ENCODE measurements around the gene CCNY.
"Not testable (repeated sequence)": the region's sequence is repeated elsewhere in the genome, so short reads cannot be mapped to it uniquely, and the experiment has no call there.

Gene CCNY

GRCh38 chr10:35418580-35418979 lies 82.3 kb downstream of the CCNY start:
- H3K9me3 ChIP-seq; in situ Hi-C loops (cut with MboI; ENCODE audit: low sequenced_read_pairs); H3K4me1 ChIP-seq; H3K27me3 ChIP-seq (ENCODE audit: low read depth); DNase-seq (ENCODE audit: low spot score in 2 of 2); H3K4me3 ChIP-seq; H3K36me3 ChIP-seq (replicated peaks): not testable (repeated sequence)

DNA sequence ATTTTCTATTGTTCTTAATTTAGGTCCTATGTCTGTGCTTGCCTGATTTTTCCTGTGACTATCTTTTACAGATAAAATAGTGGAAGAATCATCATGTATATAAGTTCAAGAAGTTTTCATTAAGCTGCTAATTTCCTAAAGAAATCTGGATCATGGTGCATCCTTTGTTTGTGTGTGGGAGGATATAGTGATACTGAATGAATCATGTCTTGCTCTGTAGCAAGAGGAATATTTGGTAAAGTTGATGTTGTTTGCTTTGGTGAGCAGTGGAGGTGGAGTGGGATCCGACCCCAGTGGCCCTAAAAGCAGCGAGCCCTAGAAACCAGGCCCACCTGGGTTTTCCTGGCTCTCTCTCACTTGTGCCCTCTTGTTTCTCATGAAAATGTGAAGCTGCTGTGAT lies 83.7 kb downstream of the CCNY start:
- no peak for DNase-seq (ENCODE audit: low spot score in 2 of 2)
- Histone ChIP-seq H3K4me3 (no peak overlapping the region), H3K9me3 (no peaks in the 10 kb centered on the region), H3K4me1 (peaks cover 8% of the 10 kb centered on the region), H3K27me3 (ENCODE audit: low read depth) (no peaks in the 10 kb centered on the region), H3K36me3 (replicated peaks) (no peaks in the 10 kb centered on the region)
- in situ Hi-C loops (cut with MboI; ENCODE audit: low sequenced_read_pairs) = no loop called here

GRCh38 chr10:35420827-35421552 lies 84.7 kb downstream of the CCNY start:
- in situ Hi-C loops (cut with MboI; ENCODE audit: low sequenced_read_pairs) = no loop called here
- no peaks in the 10 kb centered on the region for H3K27me3 ChIP-seq (ENCODE audit: low read depth)
- no peak for DNase-seq (ENCODE audit: low spot score in 2 of 2)
- no peaks in the 10 kb centered on the region for H3K36me3 ChIP-seq (replicated peaks)
- H3K9me3 ChIP-seq = no peaks in the 10 kb centered on the region
- no peak overlapping the region for H3K4me3 ChIP-seq
- peaks cover 8% of the 10 kb centered on the region for H3K4me1 ChIP-seq

DNA sequence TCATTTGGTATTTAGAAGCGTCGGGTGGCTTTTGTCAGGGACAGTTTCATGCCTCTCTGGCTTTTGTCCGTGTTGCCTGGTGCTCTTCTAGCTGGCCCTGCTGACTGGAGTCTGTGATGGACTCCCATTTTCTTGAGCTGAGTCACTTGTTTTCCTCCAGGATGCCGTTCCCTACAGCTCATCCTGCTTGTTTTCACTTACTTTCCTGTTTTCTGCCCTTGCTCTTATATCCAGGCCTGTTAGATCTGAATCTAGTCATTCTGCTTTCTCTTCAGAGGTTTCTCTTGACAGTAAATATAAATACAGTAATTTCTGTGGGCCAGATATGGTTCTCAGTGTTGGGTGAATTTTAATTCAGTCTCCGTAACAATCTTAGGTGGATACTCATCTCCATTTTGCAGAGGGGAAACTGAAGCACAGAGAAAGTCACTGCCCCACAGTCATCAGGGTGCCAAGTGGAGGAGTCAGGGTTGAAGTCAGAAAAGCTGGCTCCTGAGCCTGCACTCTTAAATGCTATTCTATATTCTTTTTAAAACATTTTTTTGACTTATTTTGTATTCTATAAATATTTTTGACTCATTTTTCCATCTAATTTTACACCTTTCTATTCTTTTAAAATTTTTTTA lies 85.4 kb downstream of the CCNY start:
- peaks cover 15% of the 10 kb centered on the region for H3K4me1 ChIP-seq
- no peaks in the 10 kb centered on the region for H3K36me3 ChIP-seq (replicated peaks)
- H3K9me3 ChIP-seq = no peaks in the 10 kb centered on the region
- in situ Hi-C loops (cut with MboI; ENCODE audit: low sequenced_read_pairs) = no loop called here
- H3K27me3 ChIP-seq (ENCODE audit: low read depth) = no peaks in the 10 kb centered on the region
- no peak for DNase-seq (ENCODE audit: low spot score in 2 of 2)
- no peak overlapping the region for H3K4me3 ChIP-seq

DNA sequence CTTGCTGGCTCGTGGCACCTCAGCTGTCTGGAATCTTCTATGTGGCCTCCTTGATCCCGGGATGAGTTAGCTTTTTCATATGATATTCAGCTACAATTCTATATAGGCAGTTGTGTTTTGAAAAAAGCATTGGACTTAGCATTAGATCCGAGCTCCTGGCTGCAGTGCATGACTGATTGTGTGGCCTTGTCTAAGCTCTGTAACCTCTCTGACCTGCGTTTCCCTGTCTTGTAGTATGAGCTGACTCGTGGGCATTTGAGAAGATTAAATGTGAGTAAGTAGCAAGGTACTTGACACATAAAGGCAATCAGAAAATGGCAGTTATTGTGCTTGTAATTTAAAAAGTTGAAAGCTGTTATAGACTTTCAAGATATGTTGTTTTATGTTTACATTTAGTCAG lies 85.9 kb downstream of the CCNY start:
- Histone ChIP-seq H3K9me3 (no peaks in the 10 kb centered on the region), H3K4me1 (peaks cover 20% of the 10 kb centered on the region), H3K36me3 (replicated peaks) (no peaks in the 10 kb centered on the region), H3K27me3 (ENCODE audit: low read depth) (no peaks in the 10 kb centered on the region), H3K4me3 (no peak overlapping the region)
- in situ Hi-C loops (cut with MboI; ENCODE audit: low sequenced_read_pairs) = no loop called here
- DNase-seq (ENCODE audit: low spot score in 2 of 2) = peak in 1 of 2 experiments; percentile 10

DNA sequence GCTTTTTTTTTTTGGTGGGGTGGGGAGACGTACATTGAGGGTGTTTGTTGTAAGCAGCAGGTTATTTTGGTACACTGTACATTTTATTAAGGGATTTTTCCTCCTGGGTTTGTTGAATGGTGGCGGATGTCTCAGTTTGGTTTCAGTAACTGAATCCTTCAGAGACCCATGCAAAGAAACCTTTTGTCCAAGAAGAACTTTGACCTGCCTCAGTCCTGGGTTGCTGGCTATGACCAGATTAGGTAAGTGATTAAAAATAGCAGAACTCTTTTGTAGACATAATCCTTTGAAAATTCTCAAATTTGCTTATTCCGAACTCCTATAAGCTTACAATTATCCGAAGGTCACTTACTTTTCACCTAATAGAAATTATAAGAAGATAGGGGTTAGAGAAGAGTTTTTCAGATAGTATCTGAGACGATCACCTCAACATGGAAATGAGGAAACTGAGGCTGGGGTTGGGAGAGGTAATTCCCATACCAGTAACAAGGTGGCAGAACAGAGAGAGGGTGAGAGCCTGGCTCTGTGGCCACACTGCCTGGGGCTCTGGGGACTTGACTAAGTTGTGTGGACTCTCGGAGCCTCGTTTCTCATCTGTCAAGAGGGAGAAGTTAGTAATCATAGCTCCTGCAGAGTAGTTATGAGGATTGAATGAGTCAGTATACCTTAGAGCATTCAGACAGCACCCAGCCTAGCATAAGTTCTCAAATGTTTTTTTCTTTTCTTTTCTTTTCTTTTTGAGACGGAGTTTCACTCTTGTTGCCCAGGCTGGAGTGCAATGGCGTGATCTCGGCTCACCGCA lies 87.4 kb downstream of the CCNY start:
- H3K4me1 ChIP-seq = peaks cover 30% of the 10 kb centered on the region
- no peaks in the 10 kb centered on the region for H3K36me3 ChIP-seq (replicated peaks)
- in situ Hi-C loops (cut with MboI; ENCODE audit: low sequenced_read_pairs) = no loop called here
- H3K4me3 ChIP-seq = no peak overlapping the region
- no peaks in the 10 kb centered on the region for H3K9me3 ChIP-seq
- DNase-seq (ENCODE audit: low spot score in 2 of 2) = no peak
- H3K27me3 ChIP-seq (ENCODE audit: low read depth) = no peaks in the 10 kb centered on the region

GRCh38 chr10:35424680-35425285 lies 88.5 kb downstream of the CCNY start:
- H3K4me3 ChIP-seq = no peak overlapping the region
- peaks cover 30% of the 10 kb centered on the region for H3K4me1 ChIP-seq
- DNase-seq (ENCODE audit: low spot score in 2 of 2) = no peak
- no peaks in the 10 kb centered on the region for H3K36me3 ChIP-seq (replicated peaks)
- in situ Hi-C loops (cut with MboI; ENCODE audit: low sequenced_read_pairs) = no loop called here
- H3K9me3 ChIP-seq = no peaks in the 10 kb centered on the region
- no peaks in the 10 kb centered on the region for H3K27me3 ChIP-seq (ENCODE audit: low read depth)

DNA sequence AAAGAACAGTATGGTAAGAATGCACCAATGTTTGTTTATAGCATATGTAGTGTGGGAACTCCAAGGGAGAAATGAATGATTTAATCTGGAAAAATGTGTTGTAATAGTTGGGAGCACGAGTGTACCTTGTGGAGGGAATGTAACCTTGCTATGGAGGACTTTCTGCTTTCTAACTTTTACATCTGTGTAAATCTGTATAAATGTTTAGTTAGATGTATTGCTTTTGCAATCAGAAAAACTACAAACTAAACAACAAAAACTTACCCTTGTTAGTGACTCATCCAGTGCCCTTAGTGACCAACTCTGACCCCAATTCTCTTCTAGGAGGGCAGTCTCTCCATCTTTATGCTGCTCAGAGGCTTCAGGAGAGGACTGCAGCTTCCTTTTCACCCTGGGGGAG lies 89.3 kb downstream of the CCNY start:
- Histone ChIP-seq H3K36me3 (replicated peaks) (no peaks in the 10 kb centered on the region), H3K4me1 (peaks cover 30% of the 10 kb centered on the region), H3K4me3 (no peak overlapping the region), H3K27me3 (ENCODE audit: low read depth) (no peaks in the 10 kb centered on the region), H3K9me3 (no peaks in the 10 kb centered on the region)
- no peak for DNase-seq (ENCODE audit: low spot score in 2 of 2)
- in situ Hi-C loops (cut with MboI; ENCODE audit: low sequenced_read_pairs) = no loop called here

DNA sequence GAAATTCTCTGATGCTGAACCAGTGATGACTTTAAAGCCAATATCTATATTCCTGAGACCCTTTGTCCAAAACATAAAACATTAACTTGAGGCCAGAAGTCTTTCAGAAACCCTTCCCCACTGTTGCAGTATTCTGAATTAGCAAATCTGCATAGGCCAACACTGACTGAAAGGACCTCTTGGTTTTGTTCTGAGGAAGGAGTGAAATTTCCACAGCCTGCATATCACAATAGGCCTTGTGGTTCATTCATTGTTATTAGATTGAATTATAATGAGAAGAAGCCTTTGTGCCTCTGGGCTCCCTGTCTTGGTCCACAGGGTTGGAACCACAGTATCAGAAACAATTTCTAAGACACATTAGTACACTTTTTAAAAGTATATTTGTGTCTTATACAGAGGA lies 90.3 kb downstream of the CCNY start:
- no peaks in the 10 kb centered on the region for H3K9me3 ChIP-seq
- in situ Hi-C loops (cut with MboI; ENCODE audit: low sequenced_read_pairs) = no loop called here
- no peaks in the 10 kb centered on the region for H3K27me3 ChIP-seq (ENCODE audit: low read depth)
- H3K4me3 ChIP-seq = no peak overlapping the region
- H3K4me1 ChIP-seq = peaks cover 33% of the 10 kb centered on the region
- no peaks in the 10 kb centered on the region for H3K36me3 ChIP-seq (replicated peaks)
- DNase-seq (ENCODE audit: low spot score in 2 of 2) = peak; percentile 38 to 84

DNA sequence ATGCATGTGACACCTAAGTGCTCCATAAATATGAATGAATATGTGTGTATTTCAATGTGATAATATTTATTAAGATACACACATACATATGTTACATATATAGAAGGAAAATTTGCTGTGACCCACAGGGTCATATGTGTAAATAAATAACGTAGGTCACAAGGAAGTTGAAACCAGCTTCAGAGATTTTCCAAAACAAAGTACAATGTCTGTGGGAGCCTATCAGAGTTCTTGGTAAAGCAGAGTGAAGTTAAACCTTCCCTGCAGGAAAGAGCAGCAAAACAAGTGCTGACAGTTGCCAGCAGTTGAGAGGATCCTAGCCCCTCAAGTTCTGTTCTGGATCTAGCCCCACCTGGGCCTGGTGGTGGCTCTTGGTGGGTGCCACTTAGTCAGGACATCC lies 91.2 kb downstream of the CCNY start:
- Histone ChIP-seq H3K27me3 (ENCODE audit: low read depth) (no peaks in the 10 kb centered on the region), H3K9me3 (no peaks in the 10 kb centered on the region), H3K4me3 (no peak overlapping the region), H3K36me3 (replicated peaks) (no peaks in the 10 kb centered on the region), H3K4me1 (peaks cover 33% of the 10 kb centered on the region)
- no peak for DNase-seq (ENCODE audit: low spot score in 2 of 2)
- in situ Hi-C loops (cut with MboI; ENCODE audit: low sequenced_read_pairs) = no loop called here

GRCh38 chr10:35428521-35428920 lies 92.2 kb downstream of the CCNY start:
- Histone ChIP-seq H3K4me1 (peaks cover 37% of the 10 kb centered on the region), H3K27me3 (ENCODE audit: low read depth) (no peaks in the 10 kb centered on the region), H3K36me3 (replicated peaks) (no peaks in the 10 kb centered on the region), H3K9me3 (no peaks in the 10 kb centered on the region), H3K4me3 (no peak overlapping the region)
- in situ Hi-C loops (cut with MboI; ENCODE audit: low sequenced_read_pairs) = no loop called here
- DNase-seq (ENCODE audit: low spot score in 2 of 2) = no peak

- Histone ChIP-seq H3K36me3 (replicated peaks) (no peaks in the 10 kb centered on the region), H3K4me1 (peaks cover 27% of the 10 kb centered on the region), H3K27me3 (ENCODE audit: low read depth) (no peaks in the 10 kb centered on the region), H3K4me3 (no peak overlapping the region), H3K9me3 (no peaks in the 10 kb centered on the region)
- no peak for DNase-seq (ENCODE audit: low spot score in 2 of 2)
- in situ Hi-C loops (cut with MboI; ENCODE audit: low sequenced_read_pairs) = no loop called here
Observed at GRCh38 chr10:35432781-35433338, 96.6 kb downstream of the CCNY start.

DNA sequence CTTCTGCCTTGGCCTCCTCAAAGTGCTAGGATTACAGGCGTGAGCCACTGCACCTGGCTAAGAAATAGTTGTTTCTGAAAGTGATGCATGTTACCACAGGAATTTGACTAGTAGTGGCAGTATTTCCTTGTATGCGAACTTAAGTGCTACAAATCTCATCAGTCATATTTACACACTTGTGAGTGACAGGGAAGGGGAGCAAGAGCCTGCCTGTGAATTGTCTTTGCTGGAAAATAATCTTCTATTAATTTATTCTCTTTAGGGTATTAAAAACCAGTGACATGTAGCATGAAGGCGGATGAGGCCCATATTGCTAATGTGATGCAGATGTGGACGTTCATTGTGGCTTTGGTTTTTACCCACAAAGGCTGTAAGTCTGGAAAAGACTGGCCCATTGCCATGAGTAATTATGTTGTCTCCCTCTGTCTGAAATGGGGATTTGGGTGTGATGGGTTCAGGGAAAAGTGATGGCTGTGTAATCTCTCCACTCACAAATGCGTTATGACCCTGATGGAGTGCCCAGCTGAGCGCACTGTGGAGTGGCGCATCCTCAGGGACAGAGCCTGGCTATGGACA lies 97.6 kb downstream of the CCNY start:
- Histone ChIP-seq H3K9me3 (no peaks in the 10 kb centered on the region), H3K36me3 (replicated peaks) (no peaks in the 10 kb centered on the region), H3K4me3 (no peak overlapping the region), H3K4me1 (peaks cover 24% of the 10 kb centered on the region), H3K27me3 (ENCODE audit: low read depth) (no peaks in the 10 kb centered on the region)
- in situ Hi-C loops (cut with MboI; ENCODE audit: low sequenced_read_pairs) = no loop called here
- DNase-seq (ENCODE audit: low spot score in 2 of 2) = peak; percentile 80 to 87

All from HAP-1 (cell line).